GM21825 (cell line): ENCODE data around the gene GPI.
A peak's percentile ranks its signal among the peaks of the same experiment; 100 is the strongest.

Experiments
- ATAC-seq: cut with Tn5 transposase; IDR thresholded peaks from one replicate; pipeline ENCODE4 v1.9.1; 2021; ENCODE audit warnings: mild to moderate bottlenecking, moderate library complexity; ENCODE audit not compliant: unreplicated experiment

The GPI gene

DNA sequence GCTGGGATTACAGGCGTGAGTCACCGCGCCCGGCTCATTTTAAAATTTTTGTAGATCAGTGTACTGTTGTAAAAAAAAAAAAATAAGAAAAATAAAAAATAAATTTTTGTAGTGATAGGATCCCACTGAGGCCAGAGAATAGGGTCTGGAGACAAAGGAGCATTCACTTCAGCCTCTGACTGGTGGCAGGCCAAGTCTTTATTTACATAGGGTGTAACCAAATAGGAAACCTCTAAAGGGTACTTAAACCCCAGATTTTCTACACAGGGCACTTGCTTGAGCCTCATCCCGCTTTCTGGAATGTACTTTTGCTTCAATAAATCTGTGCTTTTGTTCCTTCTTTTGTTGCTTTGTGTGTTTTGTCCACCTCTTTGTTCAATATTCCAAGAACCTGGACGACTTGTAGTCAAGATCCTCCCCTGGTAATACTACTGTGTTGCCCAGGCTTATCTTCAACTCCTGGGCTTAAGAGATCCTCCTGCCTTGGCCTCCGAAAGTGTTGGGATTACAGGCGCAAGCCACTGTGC is 37.1 kb downstream of the GPI start:
- ATAC-seq = no peak

DNA sequence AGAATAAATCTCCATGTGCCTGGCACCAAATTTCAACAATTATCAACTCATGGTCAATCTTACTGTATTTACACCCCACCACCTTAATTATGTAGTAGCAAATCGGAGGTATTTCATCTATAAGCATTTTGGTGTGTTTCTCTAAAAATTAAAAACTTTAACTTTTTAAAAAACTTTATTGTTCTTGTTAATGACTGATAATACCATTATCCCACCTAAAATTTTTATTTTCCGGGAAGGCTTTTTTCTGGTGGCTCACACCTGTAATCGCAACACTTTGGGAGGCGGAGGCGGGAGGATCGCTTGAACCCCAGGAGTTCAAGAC is 38.8 kb downstream of the GPI start:
- ATAC-seq = no peak

GRCh38 chr19:34404109-34404909 is 39.3 kb downstream of the GPI start, which contains the start of gene PDCD2L:
TSS of gene PDCD2L (plus strand) at chr19:34404399. CDS start at chr19:34404431, 32 bp downstream.
- peak; percentile 81 for ATAC-seq

DNA sequence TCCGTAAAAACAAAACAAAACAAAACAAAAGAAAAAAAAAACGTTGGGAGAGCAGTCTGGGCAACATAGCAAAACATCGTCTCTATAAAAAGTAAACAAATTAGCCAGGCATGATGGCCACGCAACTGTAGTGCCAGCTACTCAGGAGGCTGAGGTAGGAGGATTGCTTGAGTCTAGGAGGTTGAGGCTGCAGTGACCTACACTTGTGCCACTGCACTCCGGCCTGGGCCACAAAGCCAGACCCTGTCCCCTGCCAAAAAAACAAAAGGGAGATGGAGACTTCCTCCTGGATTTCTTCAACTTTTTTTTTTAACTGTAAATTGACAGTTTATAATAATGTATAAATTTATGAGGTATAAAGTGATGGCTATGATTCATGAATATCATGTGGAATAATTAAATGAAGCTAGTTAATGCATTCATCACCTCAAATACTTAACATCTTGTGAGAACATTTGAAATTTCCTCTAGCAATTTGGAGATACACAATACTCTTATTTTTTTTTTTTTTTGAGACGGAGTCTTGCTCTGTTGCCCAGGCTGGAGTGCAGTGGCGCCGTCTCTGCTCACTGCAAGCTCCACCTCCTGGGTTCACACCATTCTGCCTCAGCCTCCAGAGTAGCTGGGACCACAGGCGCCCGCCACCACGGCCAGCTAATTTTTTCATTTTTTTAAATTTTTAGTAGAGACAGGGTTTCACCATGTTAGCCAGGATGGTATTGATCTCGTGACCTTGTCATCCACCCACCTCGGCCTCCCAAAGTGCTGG is 41.1 kb downstream of the GPI start:
- ATAC-seq = no peak

DNA sequence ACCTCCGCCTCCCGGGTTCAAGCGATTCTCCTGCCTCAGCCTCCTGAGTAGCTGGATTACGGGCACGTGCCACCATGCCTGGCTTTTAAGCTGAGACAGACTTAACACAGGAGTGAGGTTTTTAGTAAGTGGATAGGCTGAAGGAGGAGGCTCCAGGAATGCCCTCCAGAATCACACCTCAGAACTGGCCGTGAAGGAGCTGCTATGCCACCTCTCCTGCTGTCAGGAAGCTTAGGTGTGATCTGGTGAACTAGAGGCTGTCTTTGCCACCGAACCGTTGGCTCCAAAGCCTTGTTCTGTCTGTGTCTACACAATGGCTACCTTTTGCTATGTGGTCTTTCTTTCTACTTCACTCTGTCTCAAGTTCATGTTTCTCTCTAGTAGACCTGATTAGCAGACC is 43.4 kb downstream of the GPI start:
- ATAC-seq = no peak

GRCh38 chr19:34409189-34410164 is 44.5 kb downstream of the GPI start:
- peak; percentile 46 for ATAC-seq

- no peak for ATAC-seq
Measured at GRCh38 chr19:34411216-34411615, 46.2 kb downstream of the GPI start.

GRCh38 chr19:34416021-34416545 is 51.1 kb downstream of the GPI start:
- no peak for ATAC-seq

- no peak for ATAC-seq
Measured at GRCh38 chr19:34418300-34418699, 53.3 kb downstream of the GPI start.

DNA sequence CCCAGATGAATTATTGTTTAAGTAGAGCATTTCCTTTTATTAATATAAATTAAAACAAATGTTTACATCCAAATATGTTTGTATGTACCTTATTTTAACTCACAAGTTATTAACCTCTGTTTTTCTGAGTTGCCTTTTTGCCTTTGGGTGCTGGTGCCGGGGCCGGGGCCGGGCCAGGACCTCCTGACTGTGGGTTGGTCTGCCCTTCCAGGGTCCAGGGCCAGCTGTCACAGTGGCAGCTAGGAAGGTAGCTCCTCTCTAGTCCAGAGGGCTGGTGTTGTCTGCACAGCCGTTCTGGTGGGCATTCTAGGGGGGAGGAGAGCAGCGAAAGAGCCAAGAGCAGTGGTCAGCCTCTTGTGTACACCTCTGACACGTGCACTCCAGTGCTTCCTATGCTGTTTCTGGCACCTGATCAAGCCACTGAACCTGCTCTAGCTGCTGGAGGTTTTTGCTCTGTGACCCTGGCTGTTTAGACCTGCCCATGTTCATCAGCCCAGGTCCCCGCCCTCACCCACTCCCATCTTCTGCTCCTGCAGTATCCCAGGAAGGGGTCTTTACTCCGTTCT is 61.2 kb downstream of the GPI start:
- no peak for ATAC-seq

DNA sequence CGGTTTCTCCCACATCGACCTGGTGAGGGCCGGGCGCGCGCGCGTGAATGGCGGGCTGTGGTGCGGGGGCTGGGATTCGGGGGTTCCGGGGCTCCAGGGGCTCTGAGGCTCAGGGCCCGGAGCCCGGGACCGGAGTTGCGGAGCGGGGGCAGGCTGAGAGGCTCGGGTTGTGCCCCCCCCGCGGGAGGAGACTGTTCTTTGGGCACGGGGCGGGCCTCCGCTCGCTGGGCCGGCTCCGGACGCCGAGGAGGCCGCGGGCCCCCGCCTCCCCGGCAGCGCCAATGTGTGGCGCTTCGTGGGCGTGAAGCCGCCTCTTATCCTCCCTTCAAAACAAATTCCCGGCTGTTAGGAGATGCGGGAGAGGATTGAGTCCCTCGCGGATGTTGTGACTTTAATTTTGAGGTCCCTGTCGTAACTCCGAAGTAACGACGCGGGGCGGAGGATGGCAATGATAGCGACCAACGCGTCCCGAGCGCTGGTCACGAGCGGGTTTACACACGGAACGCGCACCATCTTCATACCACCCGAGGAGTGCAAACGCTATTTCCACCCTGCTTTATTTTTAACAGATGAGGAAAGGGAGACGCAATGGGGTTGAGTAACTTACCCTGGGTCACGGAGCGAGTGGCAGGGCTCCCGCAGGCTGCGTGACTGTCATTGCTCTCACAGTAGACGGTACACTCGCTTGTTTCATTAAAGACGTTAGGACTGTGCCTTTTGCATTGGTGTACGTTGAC is 63.7 kb downstream of the GPI start:
- ATAC-seq = peak; percentile 40

DNA sequence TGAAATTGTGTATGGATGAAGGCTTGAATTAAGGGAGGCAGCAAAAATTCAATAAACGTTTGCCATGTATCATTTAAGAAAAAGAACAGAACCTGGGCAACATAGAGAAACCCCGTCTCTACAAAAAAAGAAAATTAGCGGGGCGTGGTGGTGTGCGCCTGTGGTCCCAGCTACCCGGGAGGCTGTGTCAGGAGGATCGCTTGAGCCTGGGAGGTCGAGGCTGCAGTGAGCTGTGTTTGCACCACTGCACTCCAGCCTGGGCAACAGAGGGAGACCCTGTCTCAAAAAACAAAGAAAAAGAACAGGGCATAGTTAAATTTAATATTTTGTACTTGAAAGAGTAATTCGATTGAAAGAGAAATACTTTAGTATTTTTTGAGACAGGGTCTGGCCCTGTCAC is 64.6 kb downstream of the GPI start:
- no peak for ATAC-seq

- no peak for ATAC-seq
Measured at GRCh38 chr19:34430738-34431625, 66.0 kb downstream of the GPI start.

GRCh38 chr19:34431681-34432402 is 66.8 kb downstream of the GPI start:
- no peak for ATAC-seq

GRCh38 chr19:34432797-34433196 is 67.8 kb downstream of the GPI start:
- ATAC-seq = no peak

DNA sequence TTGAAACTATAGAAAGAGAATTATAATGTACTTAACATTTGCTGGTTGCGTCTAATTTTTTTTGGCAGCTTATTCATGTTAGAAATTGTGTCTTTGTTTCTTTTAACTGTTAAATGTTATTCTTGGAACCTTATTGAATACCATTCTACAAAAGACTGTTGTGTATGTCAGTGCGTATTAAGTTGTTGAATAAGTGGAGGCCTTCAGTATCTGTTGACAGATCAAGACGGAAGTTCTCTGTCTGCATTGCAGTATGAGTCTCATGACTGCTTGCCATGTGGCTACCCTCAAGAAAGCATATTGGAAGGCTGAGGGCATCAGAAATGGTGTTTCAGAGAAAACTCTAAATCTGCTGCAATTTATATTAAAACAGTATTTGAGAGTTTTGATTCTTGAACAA is 71.7 kb downstream of the GPI start:
- ATAC-seq = no peak

- ATAC-seq = no peak
Measured at GRCh38 chr19:34448191-34448590, 83.2 kb downstream of the GPI start.
